Measurements from ENCODE around the gene NTRK1.
A peak's percentile ranks its signal among the peaks of the same experiment; 100 is the strongest.

DNA sequence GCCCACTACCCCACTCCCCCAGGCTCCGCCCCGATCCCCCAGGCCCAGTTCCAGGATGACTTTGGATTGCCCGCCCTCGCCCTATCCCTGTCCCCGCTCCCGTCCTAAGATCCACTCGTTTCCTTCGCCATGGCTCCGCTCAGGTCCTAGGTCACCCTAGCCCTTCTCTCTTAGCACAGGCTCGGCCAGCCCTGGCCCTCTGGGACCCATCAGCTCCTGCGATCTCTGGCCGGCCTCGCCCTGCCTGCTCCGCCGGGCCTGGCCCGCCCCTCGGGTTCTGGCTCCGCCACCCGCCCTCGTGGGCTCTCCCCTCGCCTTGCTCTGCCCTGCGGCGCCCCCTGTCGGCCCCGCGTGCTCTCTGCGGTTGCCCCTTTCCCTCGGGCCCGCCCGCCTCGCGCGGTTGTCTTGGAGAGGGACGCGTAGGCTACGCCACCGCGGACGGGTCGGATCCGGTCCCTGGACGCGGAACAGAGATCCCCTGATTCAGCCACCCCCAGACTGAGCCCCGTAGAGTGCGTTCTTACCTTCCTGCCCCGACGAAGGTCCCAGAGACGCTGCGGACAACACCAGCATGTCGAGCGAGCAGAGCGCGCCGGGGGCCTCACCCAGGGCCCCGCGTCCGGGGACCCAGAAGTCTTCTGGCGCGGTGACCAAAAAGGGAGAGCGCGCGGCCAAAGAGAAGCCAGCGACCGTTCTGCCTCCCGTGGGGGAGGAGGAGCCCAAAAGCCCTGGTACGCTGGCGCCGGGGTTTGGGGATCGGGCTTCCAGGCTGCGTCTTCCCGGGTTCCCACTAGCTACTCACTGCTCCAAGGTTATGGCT, 59.8 kb downstream of the NTRK1 start, which contains the start of gene LRRC71:
- TF ChIP-seq, protein P1, sequence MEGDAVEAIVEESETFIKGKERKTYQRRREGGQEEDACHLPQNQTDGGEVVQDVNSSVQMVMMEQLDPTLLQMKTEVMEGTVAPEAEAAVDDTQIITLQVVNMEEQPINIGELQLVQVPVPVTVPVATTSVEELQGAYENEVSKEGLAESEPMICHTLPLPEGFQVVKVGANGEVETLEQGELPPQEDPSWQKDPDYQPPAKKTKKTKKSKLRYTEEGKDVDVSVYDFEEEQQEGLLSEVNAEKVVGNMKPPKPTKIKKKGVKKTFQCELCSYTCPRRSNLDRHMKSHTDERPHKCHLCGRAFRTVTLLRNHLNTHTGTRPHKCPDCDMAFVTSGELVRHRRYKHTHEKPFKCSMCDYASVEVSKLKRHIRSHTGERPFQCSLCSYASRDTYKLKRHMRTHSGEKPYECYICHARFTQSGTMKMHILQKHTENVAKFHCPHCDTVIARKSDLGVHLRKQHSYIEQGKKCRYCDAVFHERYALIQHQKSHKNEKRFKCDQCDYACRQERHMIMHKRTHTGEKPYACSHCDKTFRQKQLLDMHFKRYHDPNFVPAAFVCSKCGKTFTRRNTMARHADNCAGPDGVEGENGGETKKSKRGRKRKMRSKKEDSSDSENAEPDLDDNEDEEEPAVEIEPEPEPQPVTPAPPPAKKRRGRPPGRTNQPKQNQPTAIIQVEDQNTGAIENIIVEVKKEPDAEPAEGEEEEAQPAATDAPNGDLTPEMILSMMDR (IDR thresholded peaks at IDR 0.05) = peak; percentile 100
- TF ChIP-seq ZFX (IDR thresholded peaks at IDR 0.05; ENCODE audit: borderline replicate concordance) = no peak
